HCT116 (cell line): ENCODE results near the gene PLB1. TPM values are rescaled to one million over a fixed set of nuclear protein-coding genes. Genes with fewer than 3 reads are reported as not detected.

Source experiments
- ATAC-seq: fragments of 200-7000 bp; cut with Tn5 transposase; 2 replicates; pipeline ENCODE4 v1.9.1; 2020; ENCODE audit warnings: mild to moderate bottlenecking, moderate library complexity
- BruUV-seq: library from RNA; stranded (reverse); fragments of 400-500 nt; replicated peaks from 2 replicates; lab custom pipeline; 2021; lab: Mats Ljungman, UMichigan
- CTCF ChIA-PET: fragments of 300-600 bp; sonication (Branson Sonifier 250); formaldehyde crosslinking; loops from one replicate; lab custom pipeline; 2021; ENCODE audit warnings: antibody characterized with exemption; lab: Charles Lee
- POLR2A ChIA-PET: fragments of 300-600, 350-600 bp; sonication (Branson Sonifier 250); formaldehyde crosslinking; loops from one replicate; lab custom pipeline; 2021; ENCODE audit warnings: antibody characterized with exemption; lab: Charles Lee
- RAD21 ChIA-PET, 2 experiments: fragments of 300-600 bp; sonication (Branson Sonifier 250); formaldehyde crosslinking; loops; one replicate each; lab custom pipeline; 2023; ENCODE audit warnings: low total read pairs in 2 of 2; ENCODE audit not compliant: uncharacterized antibody in 2 of 2, unreplicated experiment in 2 of 2, low non-redundant PET in 1 of 2; lab: Charles Lee
- DNase-seq: peaks from one replicate; pipeline ENCODE4 v3.0.0-alpha.2; 2010; ENCODE audit warnings: low read depth, low spot score
- H2AFZ ChIP-seq: fragments of 200-600 bp; shearing (Covaris generic), sonication (generic); 2 replicates; pipeline ENCODE4 v1.6.1; 2017; ENCODE audit warnings: low read depth, mixed run types, mixed read lengths, antibody characterized with exemption, low read length; ENCODE audit not compliant: poor library complexity, severe bottlenecking
- H3K27ac ChIP-seq: 2 replicates; pipeline ENCODE4 v1.5.1; 2012; ENCODE audit warnings: low read depth, low read length
- H3K27me3 ChIP-seq: fragments of 200-600 bp; sonication (generic); 2 replicates; pipeline ENCODE4 v1.6.1; 2016; ENCODE audit warnings: mixed run types, low read length, mixed read lengths; ENCODE audit not compliant: insufficient read depth
- H3K36me3 ChIP-seq, 2 experiments: fragments of 200-500 bp in 1 of 2; fragments of 200-600 bp in 1 of 2; sonication (Bioruptor generic) in 1 of 2; sonication (generic) in 1 of 2; 2 replicates each; pipeline versions ENCODE4 v1.5.1 to v1.6.1; 2014 to 2016; ENCODE audit warnings: low read length in 2 of 2, inconsistent platforms in 1 of 2, mixed read lengths in 1 of 2, mixed run types in 1 of 2; ENCODE audit not compliant: insufficient read depth in 2 of 2, control insufficient read depth in 1 of 2
- H3K4me1 ChIP-seq, 2 experiments: fragments of 200-600 bp in 1 of 2; sonication (generic) in 1 of 2; 2 replicates each; pipeline versions ENCODE4 v1.5.1 to v1.6.1; 2012 to 2017; ENCODE audit warnings: low read length in 2 of 2, inconsistent platforms in 1 of 2, mild to moderate bottlenecking in 1 of 2, mixed read lengths in 1 of 2, mixed run types in 1 of 2, moderate library complexity in 1 of 2; ENCODE audit not compliant: insufficient read depth in 2 of 2, control insufficient read depth in 1 of 2
- H3K4me2 ChIP-seq: fragments of 200-600 bp; sonication (generic); 2 replicates; pipeline ENCODE4 v1.6.1; 2017; ENCODE audit warnings: mixed run types, low read length, mixed read lengths
- H3K4me3 ChIP-seq, 2 experiments: fragments of 200-600 bp in 1 of 2; sonication (generic) in 1 of 2; replicated peaks in 1 of 2; 2 replicates each; pipeline ENCODE4 v1.5.1; 2011 to 2016; ENCODE audit warnings: low read length in 2 of 2, control low read depth in 1 of 2, low read depth in 1 of 2, mild to moderate bottlenecking in 1 of 2, mixed read lengths in 1 of 2, mixed run types in 1 of 2
- H3K79me2 ChIP-seq: fragments of 200-600 bp; sonication (generic); 2 replicates; pipeline ENCODE4 v1.6.1; 2017; ENCODE audit warnings: mild to moderate bottlenecking, mixed run types, low read length, moderate library complexity, mixed read lengths; ENCODE audit not compliant: insufficient read depth
- H3K9ac ChIP-seq: fragments of 200-600 bp; sonication (generic); 2 replicates; pipeline ENCODE4 v1.6.1; 2016; ENCODE audit warnings: low read length, mixed read lengths
- H3K9me2 ChIP-seq: fragments of 200-600 bp; sonication (generic), shearing (Covaris generic); 2 replicates; pipeline ENCODE4 v1.6.1; 2017; ENCODE audit warnings: mixed run types, mild to moderate bottlenecking, moderate library complexity; ENCODE audit not compliant: insufficient read depth
- H3K9me3 ChIP-seq, 2 experiments: fragments of 200-500 bp in 1 of 2; fragments of 200-600 bp in 1 of 2; sonication (Bioruptor generic) in 1 of 2; sonication (generic) in 1 of 2; 2 replicates each; pipeline ENCODE4 v1.6.1; 2014 to 2017; ENCODE audit warnings: low read length in 2 of 2, mixed read lengths in 2 of 2, inconsistent platforms in 1 of 2, low read depth in 1 of 2, mild to moderate bottlenecking in 1 of 2, mixed run types in 1 of 2, moderate library complexity in 1 of 2; ENCODE audit not compliant: control insufficient read depth in 1 of 2, insufficient read depth in 1 of 2
- H4K20me1 ChIP-seq: fragments of 200-600 bp; sonication (generic), shearing (Covaris generic); 2 replicates; pipeline ENCODE4 v1.6.1; 2017; ENCODE audit warnings: mixed run types, mild to moderate bottlenecking, moderate library complexity; ENCODE audit not compliant: insufficient read depth
- CBX3 ChIP-seq: IDR thresholded peaks from 2 replicates; pipeline ENCODE4 v1.6.1; 2012; ENCODE audit warnings: low read depth
- CEBPB ChIP-seq: IDR thresholded peaks from 2 replicates; pipeline ENCODE4 v1.6.1; 2012; ENCODE audit warnings: low read depth
- ELF1 ChIP-seq: IDR thresholded peaks from 2 replicates; pipeline ENCODE4 v1.6.1; 2012; ENCODE audit warnings: low read depth, borderline replicate concordance
- EZH2 ChIP-seq: fragments of 200-600 bp; sonication (generic); IDR thresholded peaks from 2 replicates; pipeline ENCODE4 v1.6.1; 2017; ENCODE audit warnings: antibody characterized with exemption, mixed run types
- FOSL1 ChIP-seq: IDR thresholded peaks from 2 replicates; pipeline ENCODE4 v1.6.1; 2012; ENCODE audit warnings: low read depth
- JUND ChIP-seq: IDR thresholded peaks from 2 replicates; pipeline ENCODE4 v1.6.1; 2012
- POLR2A ChIP-seq: IDR thresholded peaks from 2 replicates; pipeline ENCODE4 v1.7.0; 2011; ENCODE audit warnings: borderline replicate concordance; ENCODE audit not compliant: insufficient read depth, insufficient read length; ENCODE audit errors: extremely low read depth
- POLR2AphosphoS5 ChIP-seq: IDR thresholded peaks from 2 replicates; pipeline ENCODE4 v1.6.1; 2011; ENCODE audit warnings: mild to moderate bottlenecking, low read depth, low read length, moderate library complexity
- SP1 ChIP-seq: IDR thresholded peaks from 2 replicates; pipeline ENCODE4 v1.6.1; 2012; ENCODE audit warnings: low read depth
- SRF ChIP-seq: IDR thresholded peaks from 2 replicates; pipeline ENCODE4 v1.6.1; 2012; ENCODE audit warnings: low read depth
- YY1 ChIP-seq: IDR thresholded peaks from 2 replicates; pipeline ENCODE4 v1.6.1; 2011; ENCODE audit warnings: low read length, low read depth, moderate library complexity, mild to moderate bottlenecking; ENCODE audit not compliant: insufficient replicate concordance; ENCODE audit errors: extremely low read depth
- intact Hi-C: fragments of 100-400 bp; cut with micrococcal nuclease; formaldehyde crosslinking; loops from 2 replicates; pipeline ENCODE4 v1.10.0; 2022
- total RNA-seq: library from RNA; stranded (reverse); gene quantifications from one replicate; pipeline ENCODE4 v1.2.1, GENCODE V29; 2021; ENCODE audit not compliant: unreplicated experiment
- TF ChIP-seq, protein P1 (sequence below): IDR thresholded peaks from 2 replicates; pipeline ENCODE4 v1.6.1; 2012; ENCODE audit warnings: low read depth
- TF ChIP-seq, protein P2 (sequence below): IDR thresholded peaks from 2 replicates; pipeline ENCODE4 v1.6.1; 2012
- TF ChIP-seq, protein P3 (sequence below): IDR thresholded peaks from 2 replicates; pipeline ENCODE4 v1.6.1; 2012
- TF ChIP-seq, protein P4 (sequence below): IDR thresholded peaks from 2 replicates; pipeline ENCODE4 v1.6.1; 2011; ENCODE audit warnings: mild to moderate bottlenecking, low read length, moderate library complexity; ENCODE audit not compliant: insufficient replicate concordance; ENCODE audit errors: extremely low read depth

PLB1 gene
- total RNA-seq, 1 experiment from 2014 or later, result 0.49 TPM

DNA sequence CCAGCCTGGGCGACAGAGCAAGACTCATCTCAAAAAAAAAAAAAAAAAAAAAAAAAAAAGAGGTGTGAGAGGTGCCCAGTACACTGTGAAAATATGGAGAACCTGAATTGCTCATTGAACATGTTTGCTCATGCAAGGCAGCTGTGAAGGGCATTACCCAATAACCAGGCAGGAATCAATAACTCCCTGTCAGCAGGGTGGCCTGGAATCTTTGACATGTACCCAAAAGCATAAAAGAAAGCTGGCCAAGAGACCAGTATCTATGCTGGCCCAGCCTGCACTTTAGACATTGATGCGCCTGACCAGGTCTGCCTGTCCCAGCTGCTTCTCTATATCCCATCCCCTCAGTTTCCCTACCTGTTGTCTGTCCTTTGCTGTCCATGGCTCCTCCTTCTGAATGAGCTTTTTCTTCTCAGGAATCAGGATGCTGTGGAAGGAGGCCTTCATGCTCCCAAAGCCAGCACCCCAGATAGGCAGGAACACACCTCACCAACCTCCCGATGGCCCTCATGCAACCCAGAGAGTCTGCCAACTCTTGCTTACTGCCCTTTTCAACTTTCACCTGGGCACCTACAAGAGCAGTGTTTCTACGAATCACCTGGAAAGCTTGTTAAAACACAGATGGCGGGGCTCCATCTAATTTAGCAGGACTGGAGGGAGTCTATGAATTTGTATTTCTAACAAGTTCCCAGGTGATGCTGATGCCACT, 172.4 kb downstream of the PLB1 start:
- CTCF ChIA-PET, result no interaction called here
- H3K79me2 ChIP-seq, result no peaks in the 10 kb centered on the region
- ATAC-seq (no peak), DNase-seq (no peak)
- intact Hi-C loops, result no loop called here
- no peaks in the 10 kb centered on the region for H3K36me3 ChIP-seq
- no peak overlapping the region for H3K4me3 ChIP-seq
- H3K27me3 ChIP-seq, result no peaks in the 10 kb centered on the region
- no peak overlapping the region for H3K9ac ChIP-seq
- POLR2A ChIA-PET, result no interaction called here
- H4K20me1 ChIP-seq, result no peaks in the 10 kb centered on the region
- no peaks in the 10 kb centered on the region; a peak in 1 of 4 replicates for H3K4me1 ChIP-seq
- no peak overlapping the region for H2AFZ ChIP-seq
- TF ChIP-seq, protein P1, sequence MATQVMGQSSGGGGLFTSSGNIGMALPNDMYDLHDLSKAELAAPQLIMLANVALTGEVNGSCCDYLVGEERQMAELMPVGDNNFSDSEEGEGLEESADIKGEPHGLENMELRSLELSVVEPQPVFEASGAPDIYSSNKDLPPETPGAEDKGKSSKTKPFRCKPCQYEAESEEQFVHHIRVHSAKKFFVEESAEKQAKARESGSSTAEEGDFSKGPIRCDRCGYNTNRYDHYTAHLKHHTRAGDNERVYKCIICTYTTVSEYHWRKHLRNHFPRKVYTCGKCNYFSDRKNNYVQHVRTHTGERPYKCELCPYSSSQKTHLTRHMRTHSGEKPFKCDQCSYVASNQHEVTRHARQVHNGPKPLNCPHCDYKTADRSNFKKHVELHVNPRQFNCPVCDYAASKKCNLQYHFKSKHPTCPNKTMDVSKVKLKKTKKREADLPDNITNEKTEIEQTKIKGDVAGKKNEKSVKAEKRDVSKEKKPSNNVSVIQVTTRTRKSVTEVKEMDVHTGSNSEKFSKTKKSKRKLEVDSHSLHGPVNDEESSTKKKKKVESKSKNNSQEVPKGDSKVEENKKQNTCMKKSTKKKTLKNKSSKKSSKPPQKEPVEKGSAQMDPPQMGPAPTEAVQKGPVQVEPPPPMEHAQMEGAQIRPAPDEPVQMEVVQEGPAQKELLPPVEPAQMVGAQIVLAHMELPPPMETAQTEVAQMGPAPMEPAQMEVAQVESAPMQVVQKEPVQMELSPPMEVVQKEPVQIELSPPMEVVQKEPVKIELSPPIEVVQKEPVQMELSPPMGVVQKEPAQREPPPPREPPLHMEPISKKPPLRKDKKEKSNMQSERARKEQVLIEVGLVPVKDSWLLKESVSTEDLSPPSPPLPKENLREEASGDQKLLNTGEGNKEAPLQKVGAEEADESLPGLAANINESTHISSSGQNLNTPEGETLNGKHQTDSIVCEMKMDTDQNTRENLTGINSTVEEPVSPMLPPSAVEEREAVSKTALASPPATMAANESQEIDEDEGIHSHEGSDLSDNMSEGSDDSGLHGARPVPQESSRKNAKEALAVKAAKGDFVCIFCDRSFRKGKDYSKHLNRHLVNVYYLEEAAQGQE, result no peak
- no peak for TF ChIP-seq POLR2AphosphoS5
- TF ChIP-seq POLR2A, result no peak
- no peak for TF ChIP-seq ELF1
- TF ChIP-seq, protein P2, sequence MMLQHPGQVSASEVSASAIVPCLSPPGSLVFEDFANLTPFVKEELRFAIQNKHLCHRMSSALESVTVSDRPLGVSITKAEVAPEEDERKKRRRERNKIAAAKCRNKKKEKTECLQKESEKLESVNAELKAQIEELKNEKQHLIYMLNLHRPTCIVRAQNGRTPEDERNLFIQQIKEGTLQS, result no peak
- no peak for TF ChIP-seq SRF
- no peak for TF ChIP-seq FOSL1
- no peak for TF ChIP-seq SP1
- TF ChIP-seq, protein P3, sequence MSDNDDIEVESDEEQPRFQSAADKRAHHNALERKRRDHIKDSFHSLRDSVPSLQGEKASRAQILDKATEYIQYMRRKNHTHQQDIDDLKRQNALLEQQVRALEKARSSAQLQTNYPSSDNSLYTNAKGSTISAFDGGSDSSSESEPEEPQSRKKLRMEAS, result no peak
- TF ChIP-seq YY1, result no peak
- TF ChIP-seq JUND, result no peak
- TF ChIP-seq CEBPB, result no peak
- TF ChIP-seq, protein P4, sequence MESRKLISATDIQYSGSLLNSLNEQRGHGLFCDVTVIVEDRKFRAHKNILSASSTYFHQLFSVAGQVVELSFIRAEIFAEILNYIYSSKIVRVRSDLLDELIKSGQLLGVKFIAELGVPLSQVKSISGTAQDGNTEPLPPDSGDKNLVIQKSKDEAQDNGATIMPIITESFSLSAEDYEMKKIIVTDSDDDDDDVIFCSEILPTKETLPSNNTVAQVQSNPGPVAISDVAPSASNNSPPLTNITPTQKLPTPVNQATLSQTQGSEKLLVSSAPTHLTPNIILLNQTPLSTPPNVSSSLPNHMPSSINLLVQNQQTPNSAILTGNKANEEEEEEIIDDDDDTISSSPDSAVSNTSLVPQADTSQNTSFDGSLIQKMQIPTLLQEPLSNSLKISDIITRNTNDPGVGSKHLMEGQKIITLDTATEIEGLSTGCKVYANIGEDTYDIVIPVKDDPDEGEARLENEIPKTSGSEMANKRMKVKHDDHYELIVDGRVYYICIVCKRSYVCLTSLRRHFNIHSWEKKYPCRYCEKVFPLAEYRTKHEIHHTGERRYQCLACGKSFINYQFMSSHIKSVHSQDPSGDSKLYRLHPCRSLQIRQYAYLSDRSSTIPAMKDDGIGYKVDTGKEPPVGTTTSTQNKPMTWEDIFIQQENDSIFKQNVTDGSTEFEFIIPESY, result no peak
- TF ChIP-seq EZH2, result no peak
- TF ChIP-seq CBX3, result no peak
- no peak overlapping the region for H3K4me2 ChIP-seq
- H3K9me3 ChIP-seq, result no peaks in the 10 kb centered on the region
- no peak overlapping the region for H3K27ac ChIP-seq
- RAD21 ChIA-PET, result no interaction called here
- no TSS peak for BruUV-seq
- H3K9me2 ChIP-seq, result no peaks in the 10 kb centered on the region
